ENCODE measurements around the gene RASL10A. TPM values are rescaled to one million over a fixed set of nuclear protein-coding genes. Genes with fewer than 3 reads are reported as not detected.
"Not testable (repeated sequence)": the region's sequence is repeated elsewhere in the genome, so short reads cannot be mapped to it uniquely, and the experiment has no call there.

The RASL10A gene
- total RNA-seq, 1 experiment from 2014 or later: 0.82 TPM

GRCh38 chr22:29348956-29349355 is 33.5 kb upstream of the RASL10A start:
- no peaks in the 10 kb centered on the region for H3K27me3 Mint-ChIP-seq (ENCODE audit: insufficient read depth, unreplicated experiment)
- no peaks in the 10 kb centered on the region for H3K9me3 Mint-ChIP-seq (ENCODE audit: unreplicated experiment)
- peaks cover 66% of the 10 kb centered on the region for H3K36me3 Mint-ChIP-seq (ENCODE audit: insufficient read depth, unreplicated experiment)
- TF ChIP-seq CTCF (IDR thresholded peaks at IDR 0.05; ENCODE audit: unreplicated experiment): no peak
- ChIA-PET POLR2A (interaction anchor here (0.6 to 1.8 kb wide), 4 partner anchors 8 to 1954 kb away, joined by 3 to 5 read pairs (median 4); no protein-coding TSS in a partner anchor), CTCF (interaction anchor here (0.6 kb wide), 1 partner anchor 153 kb away, joined by 3 read pairs; no protein-coding TSS in a partner anchor)
- H3K4me3 Mint-ChIP-seq (ENCODE audit: unreplicated experiment): no peak overlapping the region
- intact Hi-C loops (cut with micrococcal nuclease): no loop called here
- H3K27ac Mint-ChIP-seq (ENCODE audit: low read depth, unreplicated experiment): peak overlapping the region; percentile 39
- H3K4me1 Mint-ChIP-seq (ENCODE audit: insufficient read depth, unreplicated experiment): peaks cover 15% of the 10 kb centered on the region
- DNase-seq (ENCODE audit: unreplicated experiment): peak; percentile 89
- BruUV-seq (replicated peaks): no TSS peak

DNA sequence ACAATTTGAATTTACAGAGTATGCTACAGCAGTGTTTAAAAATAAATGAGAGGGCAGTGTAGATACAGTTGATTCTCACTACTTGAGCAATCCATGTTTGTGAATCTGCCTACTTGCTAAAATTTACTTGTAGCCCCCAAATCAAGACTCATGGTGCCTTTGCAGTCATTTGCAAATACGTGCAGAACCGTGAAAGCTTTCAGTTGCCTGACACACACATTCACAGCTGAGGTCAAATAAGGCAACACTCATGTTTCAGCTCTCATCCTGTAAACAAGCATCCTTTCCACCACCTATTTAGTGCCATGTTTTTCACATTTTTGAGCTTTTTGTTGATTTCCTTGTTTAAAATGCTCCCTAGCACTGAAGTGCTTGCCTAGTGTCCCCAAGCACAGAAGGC is 32.5 kb upstream of the RASL10A start:
- Mint-ChIP-seq H3K9me3 (ENCODE audit: unreplicated experiment) (no peaks in the 10 kb centered on the region), H3K27me3 (ENCODE audit: insufficient read depth, unreplicated experiment) (no peaks in the 10 kb centered on the region), H3K27ac (ENCODE audit: low read depth, unreplicated experiment) (no peak overlapping the region), H3K4me1 (ENCODE audit: insufficient read depth, unreplicated experiment) (peaks cover 17% of the 10 kb centered on the region), H3K4me3 (ENCODE audit: unreplicated experiment) (no peak overlapping the region), H3K36me3 (ENCODE audit: insufficient read depth, unreplicated experiment) (peaks cover 70% of the 10 kb centered on the region)
- ChIA-PET CTCF (interaction anchor here (0.6 kb wide), 2 partner anchors 11 to 46 kb away, joined by 3 read pairs; no protein-coding TSS in a partner anchor), POLR2A (interaction anchor here (1.8 kb wide), 1 partner anchor 9 kb away, joined by 5 read pairs; no protein-coding TSS in a partner anchor)
- no peak for TF ChIP-seq CTCF (IDR thresholded peaks at IDR 0.05; ENCODE audit: unreplicated experiment)
- DNase-seq (ENCODE audit: unreplicated experiment): no peak
- BruUV-seq (replicated peaks): no TSS peak
- intact Hi-C loops (cut with micrococcal nuclease): no loop called here

- Mint-ChIP-seq H3K9me3 (ENCODE audit: unreplicated experiment) (no peaks in the 10 kb centered on the region), H3K27me3 (ENCODE audit: insufficient read depth, unreplicated experiment) (no peaks in the 10 kb centered on the region), H3K27ac (ENCODE audit: low read depth, unreplicated experiment) (no peak overlapping the region), H3K4me3 (ENCODE audit: unreplicated experiment) (no peak overlapping the region), H3K36me3 (ENCODE audit: insufficient read depth, unreplicated experiment) (peaks cover 81% of the 10 kb centered on the region), H3K4me1 (ENCODE audit: insufficient read depth, unreplicated experiment) (peaks cover 20% of the 10 kb centered on the region)
- no TSS peak for BruUV-seq (replicated peaks)
- no peak for DNase-seq (ENCODE audit: unreplicated experiment)
- POLR2A ChIA-PET: interaction anchor here (0.9 to 1.1 kb wide), 2 partner anchors 12 to 41 kb away, joined by 3 to 4 read pairs; partner anchors contain the start of gene GAS2L1
- intact Hi-C loops (cut with micrococcal nuclease): no loop called here
- no peak for TF ChIP-seq CTCF (IDR thresholded peaks at IDR 0.05; ENCODE audit: unreplicated experiment)
- CTCF ChIA-PET: interaction anchor here (0.5 kb wide), 1 partner anchor 623 kb away, joined by 5 read pairs; no protein-coding TSS in a partner anchor
These were observed 31.2 kb upstream of the RASL10A start for GRCh38 chr22:29346659-29347058.

DNA sequence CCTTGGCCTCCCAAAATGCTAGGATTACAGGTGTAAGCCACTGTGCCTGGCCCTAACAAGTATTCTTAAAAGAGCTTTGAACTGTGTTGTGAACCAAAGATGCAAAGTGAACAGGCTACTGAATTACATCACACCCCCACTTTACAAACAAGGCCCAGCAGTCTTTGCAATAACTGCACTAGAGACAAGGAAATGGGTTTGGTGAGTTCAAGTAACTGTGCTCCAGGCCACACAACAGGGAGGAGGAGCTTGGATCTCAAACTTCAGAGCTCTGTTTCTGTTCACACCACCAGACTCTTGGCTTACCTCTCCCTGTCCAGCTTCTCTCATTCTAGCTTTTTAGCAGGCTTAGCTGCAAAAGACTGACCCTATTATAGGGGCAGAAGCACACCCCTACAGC is 30.4 kb upstream of the RASL10A start:
- Mint-ChIP-seq H3K27me3 (ENCODE audit: insufficient read depth, unreplicated experiment) (no peaks in the 10 kb centered on the region), H3K4me1 (ENCODE audit: insufficient read depth, unreplicated experiment) (peaks cover 20% of the 10 kb centered on the region), H3K36me3 (ENCODE audit: insufficient read depth, unreplicated experiment) (peaks cover 73% of the 10 kb centered on the region), H3K27ac (ENCODE audit: low read depth, unreplicated experiment) (no peak overlapping the region), H3K9me3 (ENCODE audit: unreplicated experiment) (no peaks in the 10 kb centered on the region), H3K4me3 (ENCODE audit: unreplicated experiment) (no peak overlapping the region)
- POLR2A ChIA-PET: interaction anchor here (0.9 to 1.1 kb wide), 2 partner anchors 11 to 40 kb away, joined by 3 to 4 read pairs; partner anchors contain the start of gene GAS2L1
- no peak for TF ChIP-seq CTCF (IDR thresholded peaks at IDR 0.05; ENCODE audit: unreplicated experiment)
- no TSS peak for BruUV-seq (replicated peaks)
- no peak for DNase-seq (ENCODE audit: unreplicated experiment)
- intact Hi-C loops (cut with micrococcal nuclease): no loop called here
- CTCF ChIA-PET: interaction anchor here (0.9 kb wide), 1 partner anchor 13 kb away, joined by 4 read pairs; no protein-coding TSS in a partner anchor

DNA sequence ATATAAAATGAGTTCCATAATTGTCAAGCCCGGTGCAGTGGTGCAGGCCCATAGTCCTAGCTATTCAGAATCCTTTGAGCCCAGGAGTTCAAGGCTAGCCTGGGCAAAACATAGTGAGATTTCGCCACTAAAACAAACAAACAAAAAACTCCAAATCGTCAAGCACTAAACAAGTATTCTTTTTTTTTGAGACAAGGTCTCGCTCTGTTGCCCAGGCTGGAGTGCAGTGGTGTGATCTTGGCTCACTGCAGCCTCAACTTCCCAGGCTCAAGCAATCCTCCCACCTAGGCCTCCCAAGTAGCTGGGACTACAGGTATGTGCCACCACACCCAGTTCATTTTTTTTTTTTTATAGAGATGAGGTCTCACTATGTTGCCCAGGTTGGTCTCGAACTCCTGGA is 29.4 kb upstream of the RASL10A start:
- H3K27me3 Mint-ChIP-seq (ENCODE audit: insufficient read depth, unreplicated experiment); POLR2A ChIA-PET; DNase-seq (ENCODE audit: unreplicated experiment); BruUV-seq (replicated peaks); H3K27ac Mint-ChIP-seq (ENCODE audit: low read depth, unreplicated experiment); H3K9me3 Mint-ChIP-seq (ENCODE audit: unreplicated experiment); H3K4me3 Mint-ChIP-seq (ENCODE audit: unreplicated experiment): not testable (repeated sequence)
- Mint-ChIP-seq H3K36me3 (ENCODE audit: insufficient read depth, unreplicated experiment) (peaks cover 66% of the 10 kb centered on the region), H3K4me1 (ENCODE audit: insufficient read depth, unreplicated experiment) (peaks cover 25% of the 10 kb centered on the region)
- intact Hi-C loops (cut with micrococcal nuclease): loop anchor here (1.0 kb wide), 1 partner anchor 39 kb away; the partner anchor contains the start of gene GAS2L1
- CTCF ChIA-PET: interaction anchor here (0.9 to 1.3 kb wide), 2 partner anchors 14 to 28 kb away, joined by 4 to 5 read pairs; no protein-coding TSS in a partner anchor
